Activated T-helper 17 cell treated with anti-CD3 and anti-CD28 coated beads, Interleukin-2, amount 50 U/mL, for 72 hours (primary cell): ENCODE measurements around the gene SEH1L. TPM values are rescaled to one million over a fixed set of nuclear protein-coding genes. Genes with fewer than 3 reads are reported as not detected.

ENCODE experiments used
- ATAC-seq: fragments of 150-1000 bp; cut with Tn5 transposase; replicated peaks from 2 replicates; pipeline ENCODE4 v1.10.0; 2021; ENCODE audit warnings: mild to moderate bottlenecking, moderate library complexity
- H3K27ac Mint-ChIP-seq: one replicate; pipeline ENCODE4 v1.8.0; 2022; ENCODE audit warnings: mixed read lengths
- H3K27me3 Mint-ChIP-seq: one replicate; pipeline ENCODE4 v1.8.0; 2022; ENCODE audit warnings: mixed read lengths
- H3K36me3 Mint-ChIP-seq: one replicate; pipeline ENCODE4 v1.8.0; 2022; ENCODE audit warnings: low read depth, mild to moderate bottlenecking, mixed read lengths
- H3K4me1 Mint-ChIP-seq: one replicate; pipeline ENCODE4 v1.8.0; 2022; ENCODE audit warnings: mixed read lengths
- H3K4me3 Mint-ChIP-seq: one replicate; pipeline ENCODE4 v1.8.0; 2022; ENCODE audit warnings: mild to moderate bottlenecking, mixed read lengths
- H3K9me3 Mint-ChIP-seq: one replicate; pipeline ENCODE4 v1.8.0; 2022; ENCODE audit warnings: mixed read lengths
- total RNA-seq, 2 donors: library from RNA; stranded (reverse); gene quantifications; one replicate each; pipeline ENCODE4 v1.2.3, GENCODE V29; 2022

SEH1L gene
- total RNA-seq, 2 donors from 2014 or later: 72.1 to 120 TPM

DNA sequence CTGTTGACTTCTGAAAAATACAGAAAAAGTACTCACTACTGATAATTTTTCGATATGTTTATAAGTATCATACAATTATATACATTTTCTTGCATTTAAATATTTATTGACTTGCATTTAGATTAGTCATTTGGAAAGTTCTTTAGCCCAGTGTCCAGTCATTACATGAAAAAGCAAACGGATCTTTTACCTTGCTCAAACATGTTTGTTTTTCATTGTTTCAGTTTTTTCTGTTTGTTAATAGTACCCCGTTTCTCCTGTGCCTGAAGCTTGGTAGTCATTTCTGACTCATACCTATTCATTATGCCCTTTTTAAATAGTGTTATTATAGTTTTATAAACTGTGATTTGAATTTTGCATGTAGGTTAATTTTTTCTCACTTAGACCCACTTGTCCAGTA, 71.5 kb downstream of the SEH1L start:
- H3K9me3 Mint-ChIP-seq: no peaks in the 10 kb centered on the region
- H3K27ac Mint-ChIP-seq: peak overlapping the region; percentile 66
- H3K27me3 Mint-ChIP-seq: no peaks in the 10 kb centered on the region
- H3K4me1 Mint-ChIP-seq: peaks cover 33% of the 10 kb centered on the region
- H3K4me3 Mint-ChIP-seq: no peak overlapping the region
- H3K36me3 Mint-ChIP-seq: no peaks in the 10 kb centered on the region
- peak; percentile 64 for ATAC-seq

DNA sequence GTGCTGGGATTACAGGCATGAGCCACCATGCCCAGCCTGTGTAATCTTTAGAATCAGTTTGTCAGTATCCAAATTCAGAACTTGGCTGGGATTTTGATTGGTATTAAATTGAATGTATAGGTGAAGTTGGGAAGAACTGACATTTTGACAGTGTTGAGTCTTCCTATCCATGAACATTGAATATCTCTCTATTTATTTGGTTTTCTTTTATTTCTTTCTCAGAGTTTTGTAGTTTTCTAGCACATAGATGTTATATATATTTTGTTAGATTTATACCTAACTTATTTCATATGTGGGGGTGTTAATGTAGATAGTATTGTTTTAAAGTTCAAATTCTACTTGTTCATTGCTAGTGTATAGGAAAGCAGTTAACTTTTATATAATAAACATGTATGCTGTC, 74.8 kb downstream of the SEH1L start:
- no peaks in the 10 kb centered on the region for H3K9me3 Mint-ChIP-seq
- ATAC-seq: no peak
- peaks cover 33% of the 10 kb centered on the region for H3K4me1 Mint-ChIP-seq
- peak overlapping the region; percentile 41 for H3K27ac Mint-ChIP-seq
- peaks cover 30% of the 10 kb centered on the region for H3K36me3 Mint-ChIP-seq
- H3K4me3 Mint-ChIP-seq: no peak overlapping the region
- H3K27me3 Mint-ChIP-seq: no peaks in the 10 kb centered on the region

DNA sequence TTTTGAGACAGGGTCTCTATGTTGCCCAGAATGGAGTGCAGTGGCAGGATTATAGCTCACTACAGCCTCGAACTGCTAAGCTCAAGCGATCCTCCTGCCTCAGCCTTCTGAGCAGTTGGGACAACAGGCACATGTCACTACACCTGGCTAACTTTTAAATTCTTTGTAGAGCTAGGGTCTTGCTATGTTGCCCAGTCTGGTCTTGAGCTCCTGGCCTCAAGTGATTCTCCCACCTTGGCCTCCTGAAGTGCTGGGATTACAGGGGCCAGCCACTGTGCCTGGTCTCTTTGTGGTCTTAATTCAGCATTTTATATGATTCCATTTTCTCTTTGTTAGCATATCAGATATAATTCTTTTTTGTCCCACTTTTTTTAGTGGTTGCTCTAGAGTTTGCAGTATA, 77.4 kb downstream of the SEH1L start:
- Mint-ChIP-seq H3K9me3 (no peaks in the 10 kb centered on the region), H3K27ac (no peak overlapping the region), H3K4me3 (no peak overlapping the region), H3K4me1 (peaks cover 18% of the 10 kb centered on the region), H3K36me3 (peaks cover 53% of the 10 kb centered on the region), H3K27me3 (no peaks in the 10 kb centered on the region)
- no peak for ATAC-seq

DNA sequence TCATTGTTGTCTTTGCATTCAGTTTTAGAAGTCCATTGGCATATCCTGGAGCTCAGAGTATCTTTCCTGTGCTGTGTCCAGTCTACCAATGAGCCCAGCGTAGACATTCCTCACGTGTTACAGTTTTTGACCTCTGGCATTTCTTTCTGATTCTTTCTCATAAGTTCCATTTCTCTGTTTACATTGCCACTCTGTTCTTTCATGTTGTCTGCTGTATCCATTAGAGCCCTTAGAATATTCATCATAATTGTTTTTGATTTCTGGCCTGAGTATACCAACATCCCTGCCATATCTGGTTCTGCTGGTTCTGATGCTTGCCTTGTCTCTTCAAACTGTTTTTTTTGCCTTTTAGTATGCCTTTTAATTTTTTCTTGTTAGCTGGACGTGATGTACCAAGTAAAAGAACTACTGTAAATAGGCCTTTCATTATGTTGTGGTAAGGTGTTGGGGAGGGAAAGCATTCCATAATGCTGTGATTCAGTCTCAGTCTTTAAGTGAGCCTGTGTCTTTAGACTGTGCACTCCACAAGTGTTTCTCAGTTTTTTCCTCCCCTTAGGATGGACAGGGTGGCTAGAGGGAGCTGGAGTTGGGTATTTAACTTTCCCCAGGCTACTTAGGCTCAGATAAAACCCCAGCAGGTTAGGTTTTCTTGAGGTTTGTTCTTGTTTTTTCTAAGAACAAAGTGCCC, 78.9 kb downstream of the SEH1L start:
- H3K9me3 Mint-ChIP-seq: no peaks in the 10 kb centered on the region
- peaks cover 68% of the 10 kb centered on the region for H3K36me3 Mint-ChIP-seq
- no peak overlapping the region for H3K4me3 Mint-ChIP-seq
- H3K27me3 Mint-ChIP-seq: no peaks in the 10 kb centered on the region
- ATAC-seq: no peak
- peaks cover 16% of the 10 kb centered on the region for H3K4me1 Mint-ChIP-seq
- no peak overlapping the region for H3K27ac Mint-ChIP-seq

DNA sequence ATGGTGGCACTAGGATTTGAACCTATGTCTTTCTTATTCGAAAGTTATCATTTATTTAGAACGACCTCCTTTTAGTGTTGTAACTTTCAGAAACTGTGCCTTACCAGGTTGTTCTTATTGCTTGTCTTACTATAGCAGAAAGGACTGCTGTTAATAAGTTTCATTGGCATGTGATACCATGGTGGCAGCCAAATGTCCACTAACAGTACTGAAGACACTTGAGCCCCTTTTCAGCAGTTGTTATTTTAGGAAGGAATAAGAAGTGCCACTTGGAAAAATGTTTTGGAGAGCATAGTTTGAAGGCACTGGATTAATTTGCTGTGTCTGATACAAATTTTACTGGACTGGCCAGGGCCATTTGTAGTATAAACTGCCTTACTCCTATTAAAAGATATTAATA, 81.1 kb downstream of the SEH1L start:
- Mint-ChIP-seq H3K9me3 (no peaks in the 10 kb centered on the region), H3K27ac (no peak overlapping the region), H3K27me3 (no peaks in the 10 kb centered on the region), H3K4me3 (no peak overlapping the region), H3K36me3 (peaks cover 90% of the 10 kb centered on the region), H3K4me1 (peaks cover 18% of the 10 kb centered on the region)
- ATAC-seq: no peak

DNA sequence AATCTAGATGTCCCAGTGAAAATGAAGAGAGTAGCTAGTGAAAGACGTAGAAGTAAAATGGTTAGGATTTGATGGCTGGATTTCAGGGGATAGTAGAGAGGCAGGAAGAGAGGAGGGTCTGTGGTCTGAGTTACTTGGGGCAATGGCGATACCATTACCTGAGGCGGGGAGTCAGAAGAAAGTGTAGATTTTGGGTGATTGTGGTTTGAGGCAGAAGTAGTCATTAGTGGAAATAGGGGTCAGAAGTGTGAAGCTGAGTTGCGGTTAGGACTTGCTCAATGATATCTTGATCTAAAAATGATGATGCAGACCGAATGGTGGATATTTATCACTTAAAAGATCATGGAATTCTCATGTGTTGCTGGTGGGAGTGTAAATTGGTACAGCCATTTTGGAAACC, 84.4 kb downstream of the SEH1L start:
- no peaks in the 10 kb centered on the region for H3K27me3 Mint-ChIP-seq
- peak overlapping the region; percentile 11 for H3K27ac Mint-ChIP-seq
- H3K9me3 Mint-ChIP-seq: no peaks in the 10 kb centered on the region

DNA sequence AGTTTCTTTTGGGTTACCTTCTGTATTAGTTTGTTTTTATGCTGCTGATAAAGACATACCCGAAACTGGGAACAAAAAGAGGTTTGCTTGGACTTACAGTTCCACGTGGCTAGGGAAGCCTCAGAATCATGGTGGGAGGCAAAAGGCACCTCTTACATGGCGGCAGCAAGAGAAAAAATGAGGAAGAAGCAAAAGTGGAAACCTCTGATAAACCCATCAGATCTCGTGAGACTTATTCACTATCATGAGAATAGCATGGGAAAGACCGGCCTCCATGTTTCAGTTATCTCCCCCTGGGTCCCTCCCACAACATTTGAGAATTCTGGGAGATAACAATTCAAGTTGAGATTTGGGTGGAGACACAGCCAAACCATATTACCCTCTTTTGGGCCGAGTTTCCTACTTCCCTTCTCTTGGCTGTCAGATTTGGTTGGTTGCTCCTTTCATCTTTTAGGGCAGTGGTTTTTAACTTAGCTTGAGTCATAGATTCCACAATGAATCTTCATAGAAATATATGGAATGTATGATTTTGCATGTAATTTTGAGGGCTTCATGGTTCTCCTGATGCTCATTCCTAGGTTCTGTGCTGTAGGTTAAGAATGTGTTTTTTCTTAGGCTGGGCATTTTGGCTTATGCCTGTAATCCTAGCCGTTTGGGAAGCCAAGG, 87.6 kb downstream of the SEH1L start:
- Mint-ChIP-seq H3K27ac (no peak overlapping the region), H3K36me3 (peaks cover 94% of the 10 kb centered on the region)

More for the DNA sequence above, 84.4 kb downstream of the SEH1L start:
- H3K4me3 Mint-ChIP-seq: no peak overlapping the region
- peaks cover 9% of the 10 kb centered on the region for H3K4me1 Mint-ChIP-seq
- peak; percentile 52 for ATAC-seq
- H3K36me3 Mint-ChIP-seq: peaks cover 94% of the 10 kb centered on the region

DNA sequence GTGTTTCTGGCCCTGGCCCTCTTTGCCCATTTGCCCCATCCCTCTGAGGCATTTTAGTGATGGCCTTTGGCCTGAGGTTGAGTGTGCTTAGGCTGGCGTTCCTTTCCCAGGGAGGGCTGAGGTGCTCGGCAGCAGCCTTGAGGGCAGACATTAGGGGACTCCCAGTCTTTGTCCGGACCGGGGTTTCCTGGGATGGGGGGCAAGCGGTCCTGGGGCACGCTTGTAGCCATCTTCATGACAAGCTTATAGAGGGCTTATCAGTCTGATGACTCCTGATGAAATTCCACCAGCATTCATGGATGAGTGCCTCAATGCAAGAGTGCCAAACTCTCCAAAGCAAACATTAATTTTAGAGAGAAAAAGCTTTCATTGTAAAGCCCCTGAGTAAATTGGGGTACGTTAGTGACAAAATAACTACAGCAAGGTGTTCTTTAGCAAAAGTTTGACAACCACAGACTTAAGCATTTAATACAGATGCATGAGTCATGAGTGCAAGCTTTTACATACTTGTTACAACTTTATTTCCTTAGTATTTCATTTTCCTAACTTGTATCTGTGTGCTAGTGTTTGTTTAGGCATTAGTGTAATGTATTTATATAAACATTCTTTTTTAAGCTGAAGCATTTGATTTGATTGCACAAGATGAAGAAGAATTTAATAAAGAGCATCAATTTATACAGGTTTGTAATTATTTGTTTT, 89.0 kb downstream of the SEH1L start:
- Mint-ChIP-seq H3K9me3 (no peaks in the 10 kb centered on the region), H3K27ac (no peak overlapping the region), H3K4me3 (no peak overlapping the region), H3K4me1 (peaks cover 6% of the 10 kb centered on the region), H3K36me3 (peaks cover 94% of the 10 kb centered on the region), H3K27me3 (no peaks in the 10 kb centered on the region)
- no peak for ATAC-seq

More for the DNA sequence above, 87.6 kb downstream of the SEH1L start:
- Mint-ChIP-seq H3K9me3 (no peaks in the 10 kb centered on the region), H3K4me3 (no peak overlapping the region), H3K4me1 (peaks cover 9% of the 10 kb centered on the region), H3K27me3 (no peaks in the 10 kb centered on the region)
- no peak for ATAC-seq

Other genes with a start within 250 kb of the SEH1L start
- gene CEP76, start 245.3 kb upstream of the SEH1L start, total RNA-seq: 10 to 100 TPM; 12.0 to 14.7 TPM
- 100 to 1,000 TPM in 1 of 2 donors, 10 to 100 TPM in 1; 59.6 to 105 TPM for gene PSMG2, start 245.0 kb upstream of the SEH1L start, total RNA-seq
- gene PTPN2, start 63.8 kb upstream of the SEH1L start, total RNA-seq: 10 to 100 TPM; 72.1 to 78.7 TPM
- 10 to 100 TPM; 35.3 to 62.0 TPM for gene CEP192, start 43.4 kb downstream of the SEH1L start, total RNA-seq